K562 (cell line): Measurements from ENCODE around the gene NEU1. TPM values are rescaled to one million over a fixed set of nuclear protein-coding genes. Genes with fewer than 3 reads are reported as not detected.
A peak's percentile ranks its signal among the peaks of the same experiment; 100 is the strongest.

Experiments used
- CEBPB ChIP-seq: fragments of 450-650 bp; IDR thresholded peaks from 2 replicates; pipeline ENCODE4 v1.6.1; 2016; ENCODE audit warnings: missing genetic modification characterization, missing compliant biosample characterization
- CEBPZ ChIP-seq: fragments of 150-350 bp; IDR thresholded peaks from 2 replicates; pipeline ENCODE4 v1.6.1; 2014; ENCODE audit warnings: low read depth, mild to moderate bottlenecking, low read length, borderline replicate concordance
- ETS1 ChIP-seq: conservative IDR thresholded peaks from 2 replicates; pipeline ENCODE4 v1.6.1; 2011; ENCODE audit warnings: low read depth, mild to moderate bottlenecking, low read length; ENCODE audit not compliant: control insufficient read depth
- HDGF ChIP-seq: fragments of 450-650 bp; IDR thresholded peaks from 2 replicates; pipeline ENCODE4 v1.6.1; 2016
- NR0B1 ChIP-seq: fragments of 450-650 bp; IDR thresholded peaks from one replicate; pipeline ENCODE4 v1.6.1; 2018; ENCODE audit warnings: mild to moderate bottlenecking, moderate library complexity; ENCODE audit not compliant: partially characterized antibody
- USF1 ChIP-seq: sonication (generic); formaldehyde crosslinking; IDR thresholded peaks from 2 replicates; pipeline ENCODE4 v1.9.0; 2022; ENCODE audit warnings: mild to moderate bottlenecking, missing genetic modification reagents
- ZNF217 ChIP-seq: sonication (generic); formaldehyde crosslinking; IDR thresholded peaks from 2 replicates; pipeline ENCODE4 v1.8.0; 2022; ENCODE audit warnings: mild to moderate bottlenecking, missing genetic modification reagents
- ZNF318 ChIP-seq, 2 experiments: fragments of 450-650 bp; IDR thresholded peaks; 2 replicates each; pipeline ENCODE4 v1.6.1; 2016; ENCODE audit warnings: mild to moderate bottlenecking in 2 of 2, borderline replicate concordance in 1 of 2, low read depth in 1 of 2, moderate library complexity in 1 of 2
- polyA plus RNA-seq, 8 experiments: library from polyadenylated mRNA; depleted of rRNA in 4 of 8; stranded (reverse) in 5 of 8; unstranded in 3 of 8; fragments of >200 nt; fragmentation: Nextera tagmentation in 2 of 8; fragmentation: Illumina TruSeq in 1 of 8; extraction: Ambion mirVana in 2 of 8; extraction: Trizol in 1 of 8; gene quantifications; 2 replicates each; pipeline versions ENCODE4 v1.2.1 to v1.2.3, GENCODE V29; 2011 to 2014; ENCODE audit warnings: inconsistent platforms in 1 of 8, missing spikeins in 1 of 8
- total RNA-seq, 7 experiments: library from RNA; depleted of rRNA in 6 of 7; stranded (reverse); fragments of >200 nt in 6 of 7; fragmentation: Illumina TruSeq in 2 of 7; extraction: Trizol in 2 of 7; gene quantifications; 2 replicates each; pipeline versions ENCODE4 v1.2.1 to v1.2.3, GENCODE V29; 2011 to 2021; ENCODE audit warnings: low replicate concordance in 1 of 7

Gene NEU1
- total and polyA plus RNA-seq, 9 of the 15 experiments (the other 6 are each of a cell fraction or from before 2014, with no cell fraction given): 14.8 to 67.8 (median 51.0) TPM

- TF ChIP-seq NR0B1: no peak
- TF ChIP-seq CEBPB (tag): no peak
- TF ChIP-seq ZNF217 (CRISPR knock-in tag): no peak
- no peak for TF ChIP-seq ZNF318 (IDR thresholded peaks at IDR 0.05; ENCODE audit: borderline replicate concordance in 1 of 2, low read depth in 1 of 2)
- TF ChIP-seq CEBPZ: peak; percentile 39
- TF ChIP-seq HDGF: no peak
- TF ChIP-seq USF1 (CRISPR knock-in tag): peak; percentile 45
- peak; percentile 95 for TF ChIP-seq ETS1
Observed at GRCh38 chr6:31827286-31828079, 35.1 kb downstream of the NEU1 start, which contains the start of gene HSPA1B (continued).
